H1 (cell line): ENCODE measurements around the gene SNX24. TPM values are rescaled to one million over a fixed set of nuclear protein-coding genes. Genes with fewer than 3 reads are reported as not detected.

ENCODE experiments used
- CTCF ChIA-PET: fragments of 300-600 bp; sonication (Branson Sonifier 250); formaldehyde crosslinking; loops from one replicate; lab custom pipeline; 2021; ENCODE audit not compliant: partially characterized antibody; lab: Charles Lee
- POLR2A ChIA-PET: fragments of 300-600 bp; sonication (Branson Sonifier 250); formaldehyde crosslinking; loops from one replicate; lab custom pipeline; 2021; ENCODE audit warnings: inconsistent platforms; ENCODE audit not compliant: partially characterized antibody; lab: Charles Lee
- DNase-seq, 2 experiments: peaks; one replicate each; pipeline versions ENCODE4 v3.0.0 to v3.0.0-alpha.2; 2010 to 2022; ENCODE audit warnings: low spot score in 2 of 2, low read depth in 1 of 2, mixed read lengths in 1 of 2
- FAIRE-seq: peaks from 2 replicates; lab custom pipeline; 2011; peaks lifted over from hg19 to GRCh38; lab: Jason Lieb, UNC
- H2AFZ ChIP-seq: 2 replicates; pipeline ENCODE4 v1.8.1; 2012; ENCODE audit warnings: low read length, inconsistent platforms
- H2AK5ac ChIP-seq: 2 replicates; pipeline ENCODE4 v1.6.1; 2013; ENCODE audit warnings: low read depth, low read length
- H2BK120ac ChIP-seq: replicated peaks from 2 replicates; pipeline ENCODE3; 2013; ENCODE audit warnings: low read depth, low read length, inconsistent platforms
- H2BK12ac ChIP-seq: 2 replicates; pipeline ENCODE4 v1.6.1; 2013; ENCODE audit warnings: low read depth, low read length
- H2BK15ac ChIP-seq: 2 replicates; pipeline ENCODE4 v1.6.1; 2013; ENCODE audit warnings: low read length
- H2BK20ac ChIP-seq: 2 replicates; pipeline ENCODE4 v1.6.1; 2013; ENCODE audit warnings: low read length
- H2BK5ac ChIP-seq: 2 replicates; pipeline ENCODE4 v1.6.1; 2013; ENCODE audit warnings: low read depth, low read length
- H3K14ac ChIP-seq: 2 replicates; pipeline ENCODE4 v1.6.1; 2013; ENCODE audit warnings: inconsistent platforms; ENCODE audit not compliant: insufficient read length
- H3K18ac ChIP-seq: 2 replicates; pipeline ENCODE4 v1.6.1; 2013; ENCODE audit warnings: low read length; ENCODE audit errors: extremely low read depth
- H3K23ac ChIP-seq: 2 replicates; pipeline ENCODE4 v1.6.1; 2013; ENCODE audit warnings: inconsistent platforms; ENCODE audit not compliant: insufficient read length
- H3K23me2 ChIP-seq: 2 replicates; pipeline ENCODE4 v1.6.1; 2013; ENCODE audit warnings: low read depth, low read length
- H3K27ac ChIP-seq: 2 replicates; pipeline ENCODE4 v1.6.1; 2011; ENCODE audit warnings: low read depth, low read length, inconsistent platforms
- H3K27me3 ChIP-seq, 4 experiments: replicated peaks in 1 of 4; 1 replicate in 1 of 4; 2 replicates in 3 of 4; pipeline versions ENCODE4 v1.6.1 to v1.8.1; 2011 to 2013; ENCODE audit warnings: low read length in 3 of 4, mild to moderate bottlenecking in 3 of 4, inconsistent platforms in 2 of 4, mixed read lengths in 2 of 4, moderate library complexity in 1 of 4; ENCODE audit not compliant: control insufficient read depth in 3 of 4, insufficient read depth in 3 of 4; ENCODE audit errors: extremely low read depth in 1 of 4
- H3K36me3 ChIP-seq, 4 experiments: 2 replicates each; pipeline versions ENCODE4 v1.6.1 to v1.8.1; 2011 to 2013; ENCODE audit warnings: mild to moderate bottlenecking in 4 of 4, low read length in 3 of 4, moderate library complexity in 2 of 4, control low read depth in 1 of 4, inconsistent platforms in 1 of 4; ENCODE audit not compliant: insufficient read depth in 4 of 4, control insufficient read depth in 2 of 4
- H3K4ac ChIP-seq: replicated peaks from 2 replicates; pipeline ENCODE3; 2013; ENCODE audit warnings: low read length, low read depth, mixed read lengths, inconsistent platforms; ENCODE audit not compliant: insufficient read length
- H3K4me1 ChIP-seq, 4 experiments: replicated peaks in 1 of 4; 1 replicate in 1 of 4; 2 replicates in 3 of 4; pipeline versions ENCODE4 v1.6.1 to v1.8.1; 2011 to 2013; ENCODE audit warnings: low read length in 3 of 4, inconsistent platforms in 2 of 4, mixed read lengths in 1 of 4; ENCODE audit not compliant: insufficient read depth in 4 of 4, control insufficient read depth in 3 of 4
- H3K4me2 ChIP-seq, 2 experiments: 2 replicates each; pipeline versions ENCODE4 v1.6.1 to v1.8.1; 2011 to 2013; ENCODE audit warnings: low read depth in 2 of 2, low read length in 2 of 2, control low read depth in 1 of 2, inconsistent platforms in 1 of 2, mild to moderate bottlenecking in 1 of 2; ENCODE audit not compliant: insufficient read depth in 1 of 2
- H3K4me3 ChIP-seq, 4 experiments: fragments of 200-600, 300-600 bp in 1 of 4; sonication (generic), shearing (Covaris generic), sonication (Bioruptor Twin) in 1 of 4; 2 replicates each; pipeline versions ENCODE4 v1.5.1 to v1.8.1; 2011 to 2016; ENCODE audit warnings: low read length in 4 of 4, low read depth in 3 of 4, control low read depth in 2 of 4, inconsistent platforms in 2 of 4, mild to moderate bottlenecking in 2 of 4, mixed read lengths in 1 of 4, moderate library complexity in 1 of 4; ENCODE audit not compliant: insufficient read depth in 2 of 4; ENCODE audit errors: extremely low read depth in 1 of 4
- H3K56ac ChIP-seq: replicated peaks from 2 replicates; pipeline ENCODE3; 2013; ENCODE audit warnings: low read depth, mild to moderate bottlenecking, mixed read lengths, low read length, inconsistent platforms; ENCODE audit not compliant: insufficient read length
- H3K79me1 ChIP-seq: 2 replicates; pipeline ENCODE4 v1.6.1; 2013; ENCODE audit warnings: low read depth, low read length, control low read depth
- H3K79me2 ChIP-seq, 2 experiments: 2 replicates each; pipeline versions ENCODE4 v1.6.1 to v1.8.1; 2012 to 2013; ENCODE audit warnings: low read length in 2 of 2, mild to moderate bottlenecking in 2 of 2, inconsistent platforms in 1 of 2; ENCODE audit not compliant: insufficient read depth in 2 of 2, control insufficient read depth in 1 of 2
- H3K9ac ChIP-seq, 4 experiments: replicated peaks in 1 of 4; 1 replicate in 1 of 4; 2 replicates in 3 of 4; pipeline versions ENCODE4 v1.6.1 to v1.8.1; 2011 to 2013; ENCODE audit warnings: low read depth in 3 of 4, low read length in 3 of 4, control low read depth in 2 of 4, mild to moderate bottlenecking in 2 of 4, moderate library complexity in 2 of 4, inconsistent platforms in 1 of 4; ENCODE audit errors: extremely low read depth in 1 of 4
- H3K9me3 ChIP-seq, 2 experiments: 2 replicates each; pipeline versions ENCODE4 v1.6.1 to v1.8.1; 2012 to 2013; ENCODE audit warnings: mild to moderate bottlenecking in 2 of 2, moderate library complexity in 2 of 2, control low read depth in 1 of 2, inconsistent platforms in 1 of 2, low read depth in 1 of 2, low read length in 1 of 2, mixed read lengths in 1 of 2; ENCODE audit not compliant: insufficient read depth in 2 of 2
- H4K20me1 ChIP-seq, 2 experiments: replicated peaks in 1 of 2; 2 replicates each; pipeline versions ENCODE3 to v1.8.1; 2011 to 2013; ENCODE audit warnings: inconsistent platforms in 2 of 2, low read length in 2 of 2, mild to moderate bottlenecking in 1 of 2; ENCODE audit not compliant: insufficient read depth in 2 of 2, control insufficient read depth in 1 of 2
- H4K5ac ChIP-seq: 2 replicates; pipeline ENCODE4 v1.6.1; 2013; ENCODE audit warnings: low read length, low read depth, mixed read lengths, inconsistent platforms; ENCODE audit not compliant: insufficient read length
- H4K8ac ChIP-seq: 2 replicates; pipeline ENCODE4 v1.8.0; 2013; ENCODE audit warnings: mild to moderate bottlenecking, moderate library complexity, low read length, inconsistent platforms; ENCODE audit not compliant: insufficient read depth; ENCODE audit errors: extremely low read depth
- H4K91ac ChIP-seq: replicated peaks from 2 replicates; pipeline ENCODE3; 2013; ENCODE audit warnings: low read length, mixed read lengths, inconsistent platforms; ENCODE audit not compliant: insufficient read length
- CHD1 ChIP-seq: IDR thresholded peaks from 2 replicates; pipeline ENCODE4 v1.6.1; 2012; ENCODE audit warnings: low read depth, low read length, improper control_type of control experiment
- SAP30 ChIP-seq: fragments of 300-600 bp; sonication (generic); IDR thresholded peaks from 2 replicates; pipeline ENCODE4 v1.7.1; 2012; ENCODE audit warnings: low read length, moderate library complexity, mild to moderate bottlenecking, inconsistent platforms; ENCODE audit not compliant: insufficient read depth, insufficient replicate concordance
- WGBS, 2 experiments: shearing (Covaris generic) in 1 of 2; methylation state at CpG; one replicate each; pipeline versions ENCODE4 v1.1.6 to v1.1.7; 2013 to 2015; ENCODE audit warnings: low lambda C conversion rate in 2 of 2, mixed read lengths in 2 of 2, inconsistent platforms in 1 of 2, low coverage in 1 of 2, missing lambda C conversion rate in 1 of 2; ENCODE audit not compliant: insufficient replicate concordance in 2 of 2, insufficient coverage in 1 of 2, insufficient read length in 1 of 2; ENCODE audit errors: extremely low coverage in 1 of 2, missing lambda C conversion rate in 1 of 2; 5-methylcytosine and 5-hydroxymethylcytosine counted together
- polyA plus RNA-seq, 7 experiments: library from polyadenylated mRNA; depleted of rRNA in 3 of 7; stranded (reverse) in 5 of 7; unstranded in 2 of 7; fragments of >200 nt in 5 of 7; fragments of 200-250 nt in 2 of 7; gene quantifications; 1 replicate in 5 of 7; 2 replicates in 1 of 7; 4 replicates in 1 of 7; pipeline versions ENCODE4 v1.2.1 to v1.2.3, GENCODE V29; 2011 to 2013; ENCODE audit warnings: missing spikeins in 2 of 7, mixed read lengths in 2 of 7
- total RNA-seq: library from RNA; stranded (reverse); fragmentation: NEBNext Ultra II Directional; extraction: Animal tissue kit (Norgen Biotek cat#: 25700); gene quantifications from 2 replicates; pipeline ENCODE4 v1.2.1, GENCODE V29; 2021
- TF ChIP-seq, protein P1 (sequence below): IDR thresholded peaks from 2 replicates; pipeline ENCODE4 v1.6.1; 2012; ENCODE audit warnings: inconsistent platforms

Gene SNX24
- total and polyA plus RNA-seq, 2 of the 8 experiments (the other 6 are each of a cell fraction or from before 2014, with no cell fraction given): 7.3 to 14.3 TPM

DNA sequence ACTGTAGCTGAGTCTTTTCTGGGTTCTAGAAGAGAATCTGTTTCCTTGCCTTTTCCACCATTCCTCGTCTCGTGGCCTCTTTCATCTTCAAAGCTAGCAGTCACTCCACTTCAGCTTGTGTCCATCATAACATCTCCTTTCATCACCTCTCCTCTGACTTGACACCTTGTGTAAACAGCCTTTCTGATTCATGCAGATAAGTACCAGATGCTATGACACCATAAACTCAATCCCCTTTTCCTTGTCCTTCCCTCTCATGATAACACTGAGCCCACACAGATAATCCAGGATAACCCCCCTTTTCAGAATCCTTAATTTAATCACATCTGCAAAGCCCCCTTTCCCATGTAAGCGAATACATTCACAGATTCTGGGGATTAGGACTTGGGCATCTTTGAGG lies 95.5 kb downstream of the SNX24 start:
- no peak overlapping the region for H4K5ac ChIP-seq
- H2BK120ac ChIP-seq: no peak overlapping the region
- H3K14ac ChIP-seq: no peak overlapping the region
- WGBS, 2 experiments: 87% methylated on average over 3 of the region's 3 CpGs; no CpG with 5 or more reads in 1 of the 2 experiments
- no peaks in the 10 kb centered on the region for H3K79me1 ChIP-seq
- no peak overlapping the region for H4K8ac ChIP-seq
- no peak overlapping the region for H4K91ac ChIP-seq
- no peaks in the 10 kb centered on the region for H3K9me3 ChIP-seq
- H3K18ac ChIP-seq: no peak overlapping the region
- no peaks in the 10 kb centered on the region for H3K79me2 ChIP-seq
- H2BK5ac ChIP-seq: no peak overlapping the region
- DNase-seq (no peak), FAIRE-seq (no peak)
- no peaks in the 10 kb centered on the region for H3K23me2 ChIP-seq
- POLR2A ChIA-PET: no interaction called here
- no peaks in the 10 kb centered on the region for H3K36me3 ChIP-seq
- H2AK5ac ChIP-seq: no peak overlapping the region
- H3K27ac ChIP-seq: no peak overlapping the region
- no peak overlapping the region for H3K4me2 ChIP-seq
- no peak overlapping the region for H2BK20ac ChIP-seq
- no peak overlapping the region for H2BK12ac ChIP-seq
- H2AFZ ChIP-seq: no peak overlapping the region
- no peak overlapping the region for H3K56ac ChIP-seq
- no peak overlapping the region for H3K23ac ChIP-seq
- peaks cover 0 to 12% (median 4%) of the 10 kb centered on the region in 4 experiments; a peak in 5 of 7 replicates for H3K4me1 ChIP-seq
- no peak overlapping the region for H3K4me3 ChIP-seq
- H2BK15ac ChIP-seq: no peak overlapping the region
- H3K4ac ChIP-seq: no peak overlapping the region
- H3K27me3 ChIP-seq: no peaks in the 10 kb centered on the region
- CTCF ChIA-PET: interaction anchor here (0.8 to 1.0 kb wide), 3 partner anchors 12 to 31 kb away, joined by 3 to 4 read pairs (median 3); no protein-coding TSS in a partner anchor
- H3K9ac ChIP-seq: no peak overlapping the region; a peak in 1 of 7 replicates
- H4K20me1 ChIP-seq: no peaks in the 10 kb centered on the region
- TF ChIP-seq, protein P1, sequence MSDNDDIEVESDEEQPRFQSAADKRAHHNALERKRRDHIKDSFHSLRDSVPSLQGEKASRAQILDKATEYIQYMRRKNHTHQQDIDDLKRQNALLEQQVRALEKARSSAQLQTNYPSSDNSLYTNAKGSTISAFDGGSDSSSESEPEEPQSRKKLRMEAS: no peak
- TF ChIP-seq SAP30: no peak
- no peak for TF ChIP-seq CHD1
